Measurements from ENCODE around the gene CYREN. TPM values are rescaled to one million over a fixed set of nuclear protein-coding genes. Genes with fewer than 3 reads are reported as not detected.
A peak's percentile ranks its signal among the peaks of the same experiment; 100 is the strongest.

CYREN gene
- total and polyA plus RNA-seq, 9 of the 15 experiments (the other 6 are each of a cell fraction or from before 2014, with no cell fraction given) = 13.9 to 108 (median 88.8) TPM

DNA sequence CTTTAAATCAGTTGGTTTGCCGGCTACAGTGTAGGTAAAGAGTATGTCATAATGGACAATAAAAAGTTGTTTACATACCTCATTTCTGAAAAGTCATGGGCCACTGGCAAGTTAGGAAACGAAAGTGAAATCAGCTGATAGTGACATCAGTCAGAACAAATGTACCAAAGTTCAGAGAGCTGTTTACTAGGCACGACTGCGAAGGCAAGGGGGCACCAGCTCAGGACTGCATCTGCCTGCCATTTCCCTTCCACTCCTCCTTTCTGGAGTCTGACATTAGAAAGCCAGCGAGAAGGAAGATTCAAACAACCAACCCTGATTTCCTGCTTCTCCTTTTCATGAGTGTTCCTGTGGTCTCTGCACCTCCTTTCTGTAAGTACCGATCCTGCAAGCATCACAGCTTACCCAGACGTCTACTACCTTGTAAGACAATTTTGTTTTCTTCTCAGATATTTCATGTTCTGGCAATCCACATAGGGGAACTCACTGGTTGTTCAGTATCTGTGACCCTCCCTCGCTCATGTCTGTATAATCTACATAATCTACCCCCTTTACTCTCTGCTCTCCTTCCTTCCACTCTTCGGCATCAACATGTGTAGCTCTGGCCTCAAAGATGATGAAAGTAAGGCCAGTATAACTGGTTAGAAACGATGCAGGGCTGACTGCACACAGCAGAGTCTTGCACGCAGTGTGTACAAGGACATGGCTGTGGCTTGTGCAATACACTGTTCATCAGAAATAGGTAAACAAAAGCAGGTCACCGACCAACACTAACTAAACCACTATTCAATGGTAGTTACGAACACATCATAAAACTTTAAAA, 22.4 kb downstream of the CYREN start, which contains the start of gene TMEM140:
Gene TMEM140 (plus strand): TSS at position 174 of the 823 bp plus-strand sequence. CDS start 16,370 bp downstream, outside the sequence.
- FAIRE-seq (peak; percentile 58), ATAC-seq (peak; percentile 78), DNase-seq (ENCODE audit: extremely low read depth in 1 of 4, low spot score in 3 of 4) (peak in 2 of 4 experiments; percentile 23 to 46)
- ChIA-PET POLR2A (interaction anchor here (0.7 to 2.1 kb wide), 9 partner anchors 10 to 132 kb away, joined by 3 to 11 read pairs (median 3); no protein-coding TSS in a partner anchor), CTCF (ENCODE audit: low intra/inter-chr PET ratio) (no interaction called here)
- Histone ChIP-seq H3K4me2 (ENCODE audit: insufficient read depth, low read length) (peak within 1 kb of the TSS; percentile 86), H3K4me3 (peak within 1 kb of the TSS; percentile 4), H3K9ac (ENCODE audit: insufficient read depth in 1 of 2, low read depth in 2 of 2, low read length in 2 of 2) (peak within 1 kb of the TSS; percentile 31 to 36; a peak in 2 of 4 replicates), H3K27me3 (ENCODE audit: control insufficient read depth in 2 of 2, insufficient read depth in 2 of 2, low read length in 2 of 2) (no peaks in the 10 kb centered on the region), H4K20me1 (replicated peaks; ENCODE audit: control insufficient read depth, insufficient read depth, low read length) (no peaks in the 10 kb centered on the region), H3K27ac (ENCODE audit: extremely low read depth, low read depth, low read length) (peak within 1 kb of the TSS; percentile 58; the same call in 2 of the 3 replicates), H3K9me1 (ENCODE audit: control insufficient read depth, insufficient read depth, low read length) (no peaks in the 10 kb centered on the region), H3K79me2 (ENCODE audit: control insufficient read depth, insufficient read depth, low read length) (no peaks in the 10 kb centered on the region), H3K9me3 (replicated peaks; ENCODE audit: control insufficient read depth, insufficient read depth, low read depth, low read length) (no peaks in the 10 kb centered on the region), H3K4me1 (replicated peaks in 1 of 2; ENCODE audit: control insufficient read depth in 2 of 2, insufficient read depth in 2 of 2, low read length in 2 of 2) (peaks cover 0 to 11% of the 10 kb centered on the region in 2 experiments; a peak in 3 of 5 replicates), H2AFZ (ENCODE audit: low read depth, low read length) (peak within 1 kb of the TSS; percentile 89), H3K36me3 (ENCODE audit: control insufficient read depth, insufficient read depth, low read length) (no peaks in the 10 kb centered on the region)
- in situ Hi-C loops (cut with MboI) (no loop called here), intact Hi-C loops (cut with micrococcal nuclease) (no loop called here)
- 13% methylated on average over 13 of the region's 13 CpGs for WGBS (ENCODE audit: insufficient coverage, low coverage, missing lambda C conversion rate)
- BruUV-seq (replicated peaks) = no TSS peak
- TF ChIP-seq, protein P1, sequence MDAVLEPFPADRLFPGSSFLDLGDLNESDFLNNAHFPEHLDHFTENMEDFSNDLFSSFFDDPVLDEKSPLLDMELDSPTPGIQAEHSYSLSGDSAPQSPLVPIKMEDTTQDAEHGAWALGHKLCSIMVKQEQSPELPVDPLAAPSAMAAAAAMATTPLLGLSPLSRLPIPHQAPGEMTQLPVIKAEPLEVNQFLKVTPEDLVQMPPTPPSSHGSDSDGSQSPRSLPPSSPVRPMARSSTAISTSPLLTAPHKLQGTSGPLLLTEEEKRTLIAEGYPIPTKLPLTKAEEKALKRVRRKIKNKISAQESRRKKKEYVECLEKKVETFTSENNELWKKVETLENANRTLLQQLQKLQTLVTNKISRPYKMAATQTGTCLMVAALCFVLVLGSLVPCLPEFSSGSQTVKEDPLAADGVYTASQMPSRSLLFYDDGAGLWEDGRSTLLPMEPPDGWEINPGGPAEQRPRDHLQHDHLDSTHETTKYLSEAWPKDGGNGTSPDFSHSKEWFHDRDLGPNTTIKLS (IDR thresholded peaks at IDR 0.05; ENCODE audit: borderline replicate concordance, low read depth) = no peak
- TF ChIP-seq HEY1 (CRISPR knock-in tag; IDR thresholded peaks at IDR 0.05; ENCODE audit: borderline replicate concordance) (no peak), ARID3B (CRISPR knock-in tag; IDR thresholded peaks at IDR 0.05; ENCODE audit: borderline replicate concordance) (no peak), CHCHD3 (CRISPR knock-in tag; IDR thresholded peaks at IDR 0.05) (no peak), ZBTB11 (CRISPR knock-in tag; IDR thresholded peaks at IDR 0.05) (no peak), CHD2 (IDR thresholded peaks at IDR 0.05; ENCODE audit: low read depth, low read length) (no peak), HDAC2 (IDR thresholded peaks at IDR 0.05) (no peak), RBM15 (IDR thresholded peaks at IDR 0.05; ENCODE audit: insufficient read depth, low read length) (no peak), PRPF4 (IDR thresholded peaks at IDR 0.05; ENCODE audit: insufficient read depth, low read depth, low read length, poor library complexity, severe bottlenecking) (no peak), SMARCE1 (IDR thresholded peaks at IDR 0.05) (no peak), TARDBP (IDR thresholded peaks at IDR 0.05) (no peak), EP300 (IDR thresholded peaks at IDR 0.05; ENCODE audit: low read length) (no peak), HNRNPL (IDR thresholded peaks at IDR 0.05; ENCODE audit: low read depth, low read length) (no peak), NFE2 (IDR thresholded peaks at IDR 0.05; ENCODE audit: low read depth) (peak; percentile 82), ELF4 (CRISPR knock-in tag; IDR thresholded peaks at IDR 0.05) (no peak; the same call in 1 of the 2 replicates), CEBPB (tag; IDR thresholded peaks at IDR 0.05) (peak; percentile 87)
